PFSK-1 (cell line): Measurements from ENCODE around the gene CRCP.

Experiments
- FOXP2 ChIP-seq: optimal IDR thresholded peaks from 2 replicates; pipeline ENCODE3; 2011; ENCODE audit warnings: borderline replicate concordance, control low read depth, inconsistent platforms; ENCODE audit not compliant: insufficient read depth; ENCODE audit errors: extremely low read length, extremely low read depth
- SIN3A ChIP-seq: IDR thresholded peaks from 2 replicates; pipeline ENCODE4 v1.6.1; 2012; ENCODE audit warnings: mild to moderate bottlenecking, low read length, moderate library complexity, borderline replicate concordance; ENCODE audit not compliant: insufficient read depth

Gene CRCP

GRCh38 chr7:66202441-66202840 is 87.8 kb downstream of the CRCP start:
- TF ChIP-seq SIN3A = no peak
- TF ChIP-seq FOXP2 = no peak
